Stomach (tissue), 9 donors: ENCODE data around the gene CPVL. TPM values are rescaled to one million over a fixed set of nuclear protein-coding genes. Genes with fewer than 3 reads are reported as not detected.

Experiments used
- DNase-seq, 2 donors: peaks; one replicate each; pipeline versions ENCODE4 v3.0.0 to v3.0.0-alpha.2; 2013 to 2019
- H3K27ac ChIP-seq, 5 donors: fragments of 200-600 bp in 4 of 5; sonication (generic) in 4 of 5; one replicate each; pipeline ENCODE4 v1.5.1; 2013 to 2019; ENCODE audit warnings: mild to moderate bottlenecking in 1 of 5, moderate library complexity in 1 of 5
- H3K27me3 ChIP-seq, 3 donors: fragments of 200-600 bp; sonication (generic); one replicate each; pipeline ENCODE4 v1.5.1; 2017 to 2019; ENCODE audit warnings: mixed run types in 1 of 3
- H3K36me3 ChIP-seq, 4 donors: fragments of 200-600 bp; sonication (generic); 1 replicate in 3 of 4; 2 replicates in 1 of 4; pipeline ENCODE4 v1.5.1; 2016 to 2019
- H3K4me1 ChIP-seq, 4 donors: fragments of 200-600 bp; sonication (generic); one replicate each; pipeline ENCODE4 v1.5.1; 2016 to 2019
- H3K4me3 ChIP-seq, 4 donors: fragments of 200-600 bp; sonication (generic) in 3 of 4; one replicate each; pipeline ENCODE4 v1.5.1; 2016 to 2019; ENCODE audit warnings: mild to moderate bottlenecking in 1 of 4
- H3K9me3 ChIP-seq, 4 donors: fragments of 200-600 bp; sonication (generic); one replicate each; pipeline ENCODE4 v1.5.1; 2016 to 2019
- CTCF ChIP-seq, 7 experiments: fragments of 450-650 bp in 4 of 7; fragments of 200-600 bp in 3 of 7; sonication (generic) in 3 of 7; IDR thresholded peaks; one replicate each; pipeline ENCODE4 v1.5.1; 2016 to 2019; ENCODE audit warnings: antibody characterized with exemption in 7 of 7, control low read depth in 2 of 7, mild to moderate bottlenecking in 1 of 7
- EP300 ChIP-seq: sonication (generic); formaldehyde crosslinking; IDR thresholded peaks from one replicate; pipeline ENCODE4 v1.6.1; 2017; ENCODE audit warnings: antibody characterized with exemption
- POLR2A ChIP-seq, 4 donors: fragments of 450-650 bp; IDR thresholded peaks; one replicate each; pipeline ENCODE4 v1.6.1; 2016; ENCODE audit warnings: antibody characterized with exemption in 4 of 4, control low read depth in 2 of 4, mild to moderate bottlenecking in 1 of 4, moderate library complexity in 1 of 4
- POLR2AphosphoS5 ChIP-seq, 3 donors: sonication (generic); formaldehyde crosslinking; IDR thresholded peaks; one replicate each; pipeline ENCODE4 v1.6.1; 2016; ENCODE audit warnings: antibody characterized with exemption in 3 of 3
- WGBS, 5 donors: extraction: QIAGEN DNeasy Blood & Tissue Kit in 3 of 5; methylation state at CpG; one replicate each; pipeline versions ENCODE4 v1.1.5 to v1.1.7; 2013 to 2018; 5-methylcytosine and 5-hydroxymethylcytosine counted together
- intact Hi-C: fragments of 100-400 bp; cut with DNase I; formaldehyde crosslinking; loops from one replicate; pipeline ENCODE4 v1.15.1; 2023; ENCODE audit warnings: low total_unique reads
- polyA plus RNA-seq, 3 donors: library from polyadenylated mRNA; stranded (reverse); fragments of 200-250 nt; gene quantifications; one replicate each; pipeline ENCODE4 v1.2.3, GENCODE V29; 2013
- total RNA-seq, 5 donors: library from RNA; depleted of rRNA; stranded (reverse); fragments of >200 nt; gene quantifications; one replicate each; pipeline versions ENCODE4 v1.1.0 to v1.2.3, GENCODE V29; 2014 to 2016
- donor health status: healthy with polysubstance abuse.
- donor health status: Bipolar disorder and iron deficiency.
- donor health status: healthy.

Gene CPVL
- total and polyA plus RNA-seq, 8 donors: 4.1 to 24.3 (median 17.5) TPM; not detected in 3

GRCh38 chr7:28983396-28984190 lies 162.7 kb downstream of the CPVL start:
- intact Hi-C loops: no loop called here
- WGBS, 5 donors: 76 to 94% (median 90%) methylated on average over 4 of the region's 4 CpGs
- TF ChIP-seq CTCF (IDR thresholded peaks at IDR 0.05): no peak
- no peak for TF ChIP-seq POLR2A (IDR thresholded peaks at IDR 0.05)
- TF ChIP-seq EP300: no peak
- TF ChIP-seq POLR2AphosphoS5 (IDR thresholded peaks at IDR 0.05): no peak
- H3K4me1 ChIP-seq: peaks cover 6 to 53% (median 43%) of the 10 kb centered on the region in 4 donors
- no peak for DNase-seq
- no peak overlapping the region for H3K4me3 ChIP-seq
- H3K27ac ChIP-seq: no peak overlapping the region
- H3K27me3 ChIP-seq: no peaks in the 10 kb centered on the region
- no peaks in the 10 kb centered on the region for H3K9me3 ChIP-seq
- no peaks in the 10 kb centered on the region for H3K36me3 ChIP-seq

- no peak for TF ChIP-seq POLR2AphosphoS5 (IDR thresholded peaks at IDR 0.05)
- TF ChIP-seq EP300: no peak
- no peak for TF ChIP-seq POLR2A (IDR thresholded peaks at IDR 0.05)
- no peak for TF ChIP-seq CTCF (IDR thresholded peaks at IDR 0.05)
- H3K36me3 ChIP-seq: no peaks in the 10 kb centered on the region
- H3K4me3 ChIP-seq: no peak overlapping the region
- H3K27me3 ChIP-seq: no peaks in the 10 kb centered on the region
- intact Hi-C loops: no loop called here
- no peaks in the 10 kb centered on the region for H3K9me3 ChIP-seq
- no peak for DNase-seq
- H3K4me1 ChIP-seq: peaks cover 6 to 34% (median 23%) of the 10 kb centered on the region in 4 donors
- WGBS, 5 donors: 53 to 71% (median 66%) methylated on average over 4 of the region's 4 CpGs
- peak overlapping the region in 4 of 5 donors; percentile 30 to 68 (median 39) for H3K27ac ChIP-seq
Observed at GRCh38 chr7:28981161-28981465, 165.2 kb downstream of the CPVL start.

- intact Hi-C loops: no loop called here
- Histone ChIP-seq H3K4me1 (peaks cover 6 to 29% (median 18%) of the 10 kb centered on the region in 4 donors), H3K4me3 (no peak overlapping the region), H3K27me3 (no peaks in the 10 kb centered on the region), H3K36me3 (no peaks in the 10 kb centered on the region), H3K9me3 (no peaks in the 10 kb centered on the region), H3K27ac (peak overlapping the region in 4 of 5 donors; percentile 30 to 68 (median 39))
- TF ChIP-seq CTCF (IDR thresholded peaks at IDR 0.05) (no peak), POLR2AphosphoS5 (IDR thresholded peaks at IDR 0.05) (peak in 1 of 3 donors; percentile 12), POLR2A (IDR thresholded peaks at IDR 0.05) (no peak)
- WGBS, 5 donors: 64 to 87% (median 83%) methylated on average over 8 of the region's 8 CpGs
- DNase-seq: no peak
Observed at GRCh38 chr7:28980451-28981160, 165.7 kb downstream of the CPVL start.

- Histone ChIP-seq H3K27me3 (no peaks in the 10 kb centered on the region), H3K4me3 (no peak overlapping the region), H3K27ac (peak overlapping the region in 1 of 5 donors; percentile 38), H3K36me3 (no peaks in the 10 kb centered on the region), H3K4me1 (peaks cover 2 to 21% (median 10%) of the 10 kb centered on the region in 4 donors), H3K9me3 (no peaks in the 10 kb centered on the region)
- no peak for DNase-seq
- 67 to 79% (median 76%) methylated on average over 3 of the region's 3 CpGs for WGBS, 5 donors
- TF ChIP-seq POLR2AphosphoS5 (IDR thresholded peaks at IDR 0.05) (no peak), POLR2A (IDR thresholded peaks at IDR 0.05) (no peak), CTCF (IDR thresholded peaks at IDR 0.05) (no peak), EP300 (no peak)
- intact Hi-C loops: no loop called here
Observed at GRCh38 chr7:28979776-28980175, 166.6 kb downstream of the CPVL start.
